GM12875 (cell line): Measurements from ENCODE around the gene ZNF618.

Experiments
- H3K4me3 ChIP-seq: one replicate; pipeline ENCODE4 v1.5.1; 2011; ENCODE audit warnings: low read depth, low read length, control low read depth
- TF ChIP-seq, protein P1 (sequence below): IDR thresholded peaks from 2 replicates; pipeline ENCODE4 v1.5.1; 2011; ENCODE audit warnings: low read depth, mild to moderate bottlenecking, control low read depth, inconsistent platforms, low read length, moderate library complexity, borderline replicate concordance; ENCODE audit not compliant: insufficient read depth

The ZNF618 gene

DNA sequence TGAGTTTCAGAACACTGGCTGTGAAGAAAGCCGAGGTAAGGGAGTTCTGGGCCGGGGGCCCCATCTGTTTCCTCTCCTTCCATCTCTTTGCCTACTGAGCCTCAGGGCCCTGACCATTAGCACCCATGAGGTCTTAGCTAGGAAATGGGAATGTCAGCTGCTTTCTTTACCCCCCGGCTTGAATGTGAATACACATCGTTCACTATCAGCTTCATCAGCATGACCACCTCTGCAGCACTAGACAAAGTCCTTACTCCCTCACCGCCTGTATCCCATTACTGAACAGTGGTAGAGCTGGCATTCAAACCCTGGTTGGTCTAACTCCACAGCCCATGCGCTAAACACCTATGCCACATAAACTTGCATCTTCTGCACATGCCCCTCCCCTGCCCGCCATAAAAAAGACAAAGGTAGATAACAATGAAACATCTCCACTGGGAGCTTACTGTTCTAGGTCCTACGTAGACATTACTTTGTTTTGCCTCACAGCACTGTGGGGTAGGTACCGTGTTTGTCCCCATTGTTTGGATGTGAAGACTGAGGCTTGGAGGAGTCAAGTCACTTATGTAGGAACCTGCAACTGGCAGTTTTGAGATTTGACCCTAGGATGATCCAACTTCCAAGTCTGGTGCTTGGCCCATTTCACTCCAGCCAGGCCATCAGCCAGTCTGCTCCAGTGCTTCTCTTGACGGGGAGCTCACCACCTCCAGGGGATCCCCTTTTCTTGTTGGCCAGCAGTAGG lies 108.7 kb downstream of the ZNF618 start:
- H3K4me3 ChIP-seq = no peak overlapping the region
- TF ChIP-seq, protein P1, sequence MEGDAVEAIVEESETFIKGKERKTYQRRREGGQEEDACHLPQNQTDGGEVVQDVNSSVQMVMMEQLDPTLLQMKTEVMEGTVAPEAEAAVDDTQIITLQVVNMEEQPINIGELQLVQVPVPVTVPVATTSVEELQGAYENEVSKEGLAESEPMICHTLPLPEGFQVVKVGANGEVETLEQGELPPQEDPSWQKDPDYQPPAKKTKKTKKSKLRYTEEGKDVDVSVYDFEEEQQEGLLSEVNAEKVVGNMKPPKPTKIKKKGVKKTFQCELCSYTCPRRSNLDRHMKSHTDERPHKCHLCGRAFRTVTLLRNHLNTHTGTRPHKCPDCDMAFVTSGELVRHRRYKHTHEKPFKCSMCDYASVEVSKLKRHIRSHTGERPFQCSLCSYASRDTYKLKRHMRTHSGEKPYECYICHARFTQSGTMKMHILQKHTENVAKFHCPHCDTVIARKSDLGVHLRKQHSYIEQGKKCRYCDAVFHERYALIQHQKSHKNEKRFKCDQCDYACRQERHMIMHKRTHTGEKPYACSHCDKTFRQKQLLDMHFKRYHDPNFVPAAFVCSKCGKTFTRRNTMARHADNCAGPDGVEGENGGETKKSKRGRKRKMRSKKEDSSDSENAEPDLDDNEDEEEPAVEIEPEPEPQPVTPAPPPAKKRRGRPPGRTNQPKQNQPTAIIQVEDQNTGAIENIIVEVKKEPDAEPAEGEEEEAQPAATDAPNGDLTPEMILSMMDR = no peak

DNA sequence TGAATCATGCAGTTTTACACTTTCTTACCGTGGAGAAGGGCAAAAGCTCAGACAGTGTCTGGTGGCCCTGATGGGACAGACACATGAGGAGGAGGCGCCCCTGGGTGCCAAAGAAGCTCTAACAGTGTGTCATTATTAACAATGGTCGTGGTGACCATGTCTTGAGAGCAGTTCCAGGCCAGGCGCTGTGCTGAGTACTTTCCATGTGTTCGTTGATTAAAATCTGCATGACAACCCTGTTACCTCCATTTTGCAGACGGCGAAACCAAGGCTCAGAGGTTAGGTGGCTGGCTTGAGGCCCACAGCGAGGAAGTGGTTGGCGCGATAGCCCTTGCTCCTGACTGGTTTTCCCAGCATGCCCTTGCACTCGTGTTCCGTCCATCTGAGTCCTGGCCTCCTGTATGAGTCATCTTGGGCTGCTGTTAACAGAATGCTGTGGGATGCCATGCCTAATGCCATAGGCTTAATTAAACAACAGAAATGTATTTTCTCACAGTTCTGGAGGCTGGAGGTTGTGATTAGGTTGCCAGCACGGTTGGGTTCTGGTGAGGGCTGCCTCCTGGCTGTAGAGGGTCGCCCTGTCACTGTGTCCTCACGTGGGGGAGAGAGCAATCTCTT lies 110.0 kb downstream of the ZNF618 start:
- no peak overlapping the region for H3K4me3 ChIP-seq
- TF ChIP-seq, protein P1 = no peak

DNA sequence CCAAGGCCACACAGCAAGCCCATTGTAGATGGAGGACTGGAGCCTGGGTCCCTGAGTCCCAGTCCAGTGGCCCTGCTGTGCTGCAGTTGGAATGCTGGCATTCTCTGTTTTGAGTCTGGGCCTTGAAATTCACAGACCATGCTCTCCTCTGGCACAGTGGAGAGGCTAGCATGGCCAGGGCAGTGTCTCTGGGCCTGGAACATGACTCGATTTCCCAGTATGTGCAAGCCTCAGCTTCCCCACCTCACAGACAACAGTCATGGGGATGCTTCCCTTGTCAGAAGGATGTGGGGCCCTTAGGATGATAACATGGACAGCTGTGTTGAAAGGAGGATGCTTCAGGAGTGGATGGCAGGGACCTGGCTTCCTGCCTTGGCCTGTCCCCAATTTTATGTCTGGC lies 110.8 kb downstream of the ZNF618 start:
- TF ChIP-seq, protein P1 = no peak
- no peak overlapping the region for H3K4me3 ChIP-seq

DNA sequence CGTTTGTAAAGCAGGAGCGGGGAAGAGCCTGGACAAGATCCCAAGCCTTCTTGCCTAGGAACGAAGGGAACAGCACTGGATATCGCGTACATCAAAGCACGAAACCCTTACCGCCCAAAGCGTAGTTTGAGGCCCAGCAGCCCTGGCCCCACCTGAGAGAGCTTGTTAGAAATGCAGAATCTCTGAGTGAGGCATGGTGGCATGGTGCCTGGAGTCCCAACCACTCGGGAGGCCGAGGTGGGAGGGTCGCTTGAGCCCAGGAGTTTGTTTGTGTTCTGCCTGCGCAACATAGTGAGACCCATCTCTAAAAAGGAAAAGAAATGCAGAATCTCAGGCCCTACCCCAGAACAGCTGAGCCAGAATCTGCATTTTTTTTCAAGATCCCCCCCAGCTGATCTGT lies 111.4 kb downstream of the ZNF618 start:
- TF ChIP-seq, protein P1 = no peak
- no peak overlapping the region for H3K4me3 ChIP-seq

- TF ChIP-seq, protein P1 = no peak
- H3K4me3 ChIP-seq = no peak overlapping the region
Observed at GRCh38 chr9:113988385-113989016, 112.4 kb downstream of the ZNF618 start.

- H3K4me3 ChIP-seq = no peak overlapping the region
- TF ChIP-seq, protein P1 = no peak
Observed at GRCh38 chr9:113989017-113989713, 113.1 kb downstream of the ZNF618 start.
